Activated CD4-positive, alpha-beta T cell treated with anti-CD3 and anti-CD28 coated beads, Interleukin-2, Interleukin-6, amounts not matched to agents 100 ng/mL and 50 ng/mL, durations not matched to agents 16 hours and 8 hours (primary cell): ENCODE results near the gene SOX6.

Experiments
- DNase-seq: peaks from one replicate; pipeline ENCODE4 v3.0.0-alpha.2; 2020

Gene SOX6

GRCh38 chr11:16312233-16312765 lies 44.0 kb downstream of the SOX6 start:
- DNase-seq: no peak

DNA sequence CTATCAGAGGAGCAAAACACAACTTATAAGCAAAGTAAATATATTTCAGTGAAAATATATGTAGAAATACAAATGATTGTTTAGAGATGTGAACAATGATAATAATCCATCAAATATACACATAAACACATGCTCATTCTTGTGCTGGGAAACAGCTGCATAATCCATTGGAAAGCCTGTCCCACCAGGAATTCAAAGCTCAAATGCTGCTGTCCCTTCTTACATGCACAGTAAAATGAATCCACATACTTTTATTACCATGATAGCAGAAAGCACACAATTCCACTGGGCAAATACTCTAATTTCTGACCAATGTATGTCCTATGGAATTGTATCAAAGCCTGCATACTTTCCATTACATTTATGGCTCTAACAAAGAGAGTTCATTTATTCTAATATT lies 44.5 kb downstream of the SOX6 start:
- DNase-seq: no peak

DNA sequence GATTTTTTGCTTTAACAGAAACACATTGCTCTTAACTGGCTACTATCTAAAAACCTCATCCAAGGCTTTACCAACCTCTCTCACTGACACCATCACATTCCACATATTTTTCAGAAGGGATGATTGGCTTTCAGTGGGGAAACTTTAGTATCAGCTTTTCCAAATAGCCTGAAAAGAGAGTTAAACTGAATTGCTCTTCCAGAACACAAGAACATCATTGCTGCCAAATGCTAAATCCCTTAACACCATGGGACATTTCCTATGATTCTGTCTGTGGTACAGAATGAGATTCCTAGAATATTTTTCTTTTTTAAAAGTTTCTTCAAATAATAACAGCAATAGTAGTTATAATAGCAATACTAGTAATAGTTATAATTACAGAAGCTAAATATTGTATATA lies 45.4 kb downstream of the SOX6 start:
- DNase-seq: no peak

- DNase-seq: no peak
Measured at GRCh38 chr11:16309226-16309625, 47.1 kb downstream of the SOX6 start.

GRCh38 chr11:16301462-16301861 lies 54.9 kb downstream of the SOX6 start:
- DNase-seq: no peak

DNA sequence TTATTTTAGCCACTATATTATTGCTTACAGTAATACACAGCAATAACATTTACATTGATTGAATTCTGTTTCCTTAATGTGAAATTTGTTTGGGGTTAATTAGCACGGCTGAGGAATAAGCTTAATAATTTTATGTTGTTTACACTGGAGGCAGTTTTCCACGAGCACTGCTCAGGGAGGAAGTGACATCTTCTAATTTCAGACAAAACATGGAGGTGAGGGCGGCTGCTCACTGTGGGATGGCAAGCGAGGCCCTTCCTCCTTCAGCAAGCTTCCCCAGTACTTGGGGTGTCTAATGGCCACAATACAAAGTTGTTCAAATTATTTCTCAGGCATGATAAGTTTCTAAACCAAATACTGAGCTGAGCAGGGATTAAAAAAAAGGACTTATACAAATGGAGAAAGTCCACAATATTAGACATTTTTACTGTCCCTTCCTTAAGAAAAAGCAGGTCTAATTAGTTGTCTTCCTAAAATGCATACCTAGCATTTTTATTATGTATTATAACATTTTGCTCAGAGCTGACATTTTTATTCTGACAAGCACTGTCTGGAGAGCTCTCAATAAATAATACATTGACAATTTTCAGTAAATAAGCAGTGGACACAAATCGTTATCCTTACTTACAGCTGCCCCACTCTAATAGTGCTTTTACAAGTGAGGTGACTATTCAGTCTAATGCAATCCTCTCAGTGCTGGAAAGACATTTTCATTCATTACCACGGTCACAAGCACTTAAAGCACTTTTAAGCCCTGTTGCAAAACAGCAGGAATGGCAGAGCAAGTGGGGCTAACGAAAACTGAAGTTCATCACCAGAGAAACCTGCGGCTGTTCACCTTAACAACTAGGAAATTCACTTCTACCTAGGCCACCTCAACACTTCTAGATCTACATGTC lies 56.2 kb downstream of the SOX6 start:
- DNase-seq: no peak

GRCh38 chr11:16299390-16299789 lies 57.0 kb downstream of the SOX6 start:
- DNase-seq: no peak

- DNase-seq: no peak
Measured at GRCh38 chr11:16297332-16297731, 59.0 kb downstream of the SOX6 start.

GRCh38 chr11:16296273-16296672 lies 60.1 kb downstream of the SOX6 start:
- no peak for DNase-seq

GRCh38 chr11:16295592-16295991 lies 60.8 kb downstream of the SOX6 start:
- no peak for DNase-seq

- no peak for DNase-seq
Measured at GRCh38 chr11:16293204-16293681, 63.1 kb downstream of the SOX6 start.

DNA sequence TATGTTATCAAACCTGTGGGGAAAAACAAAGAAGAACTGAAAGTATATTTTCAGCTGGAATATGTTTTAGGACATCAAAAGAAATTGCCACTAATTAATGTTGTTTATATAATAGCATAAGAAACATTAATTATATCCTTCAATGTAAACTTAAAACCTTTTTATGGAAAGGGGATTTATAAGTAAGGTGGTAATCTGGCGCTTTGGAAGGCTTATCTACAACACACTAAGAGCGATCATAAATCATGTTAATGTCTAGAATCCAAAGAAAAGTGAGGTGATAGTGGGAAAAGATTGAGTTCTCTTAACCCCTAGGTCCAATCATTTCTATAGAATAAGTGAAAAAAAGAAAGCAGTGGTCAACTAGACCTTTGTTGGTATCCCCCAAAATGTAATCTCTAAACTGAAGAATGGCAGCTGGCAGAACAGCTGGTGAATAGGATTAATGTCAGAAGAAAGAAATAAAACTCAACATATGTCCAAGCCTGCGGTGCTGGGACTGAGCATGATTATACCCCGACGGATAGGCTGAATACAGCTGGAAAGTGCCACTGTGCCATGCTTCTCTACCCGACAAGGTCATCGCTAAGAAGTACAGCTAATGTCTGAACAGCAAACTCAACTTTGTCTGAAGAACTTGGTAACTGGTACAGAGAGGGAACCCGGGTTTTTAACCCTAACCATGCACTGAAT lies 64.0 kb downstream of the SOX6 start:
- no peak for DNase-seq

GRCh38 chr11:16291729-16292128 lies 64.6 kb downstream of the SOX6 start:
- DNase-seq: no peak

DNA sequence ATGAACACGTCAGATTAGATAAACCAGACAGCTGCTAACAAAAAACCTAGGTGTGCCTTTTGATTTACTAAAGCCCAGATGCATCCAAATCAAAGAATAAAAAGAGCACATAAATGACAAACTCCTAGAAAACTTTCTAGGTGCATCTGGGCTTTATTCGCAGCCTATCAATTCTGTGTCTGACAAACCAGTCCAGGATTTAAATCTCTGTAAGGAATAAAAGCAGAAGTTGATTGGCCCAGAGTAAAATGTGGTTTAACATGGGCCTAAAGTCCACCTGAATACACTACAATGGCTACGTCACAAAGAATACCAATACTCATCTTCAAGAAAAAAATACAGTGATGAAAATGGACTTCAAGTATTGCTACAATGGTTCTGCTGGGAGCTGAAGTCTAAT lies 66.8 kb downstream of the SOX6 start:
- no peak for DNase-seq

DNA sequence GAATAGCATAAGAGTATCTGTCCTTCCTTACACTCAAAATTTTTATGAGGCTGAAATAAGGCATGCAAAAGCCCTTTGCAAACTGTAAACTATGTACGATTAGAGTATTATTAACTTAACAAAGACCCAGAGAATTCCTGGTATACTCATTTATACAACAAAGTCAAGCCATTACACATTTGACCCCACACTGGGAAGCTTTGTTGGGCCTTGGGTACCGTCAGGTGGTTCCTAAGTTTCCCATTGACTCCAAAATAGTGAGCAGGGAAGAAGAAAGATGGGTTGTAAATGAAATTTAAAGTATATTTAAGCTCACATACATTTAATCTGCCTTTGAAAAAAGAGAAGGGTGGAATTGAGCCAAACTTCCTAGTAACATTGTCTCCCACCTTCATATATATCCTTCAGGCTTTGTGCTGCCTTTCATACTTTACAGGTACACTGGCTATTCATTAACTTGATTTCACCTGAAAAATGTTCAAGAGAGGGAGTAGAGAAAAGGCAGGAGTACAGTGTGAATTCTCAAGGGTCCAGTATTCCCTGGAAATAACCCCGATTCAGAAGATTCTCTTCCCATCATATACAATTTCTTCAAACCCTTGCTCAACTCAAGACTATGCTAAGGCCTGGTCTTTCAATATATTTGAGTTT lies 68.6 kb downstream of the SOX6 start:
- no peak for DNase-seq

GRCh38 chr11:16286095-16286494 lies 70.3 kb downstream of the SOX6 start:
- DNase-seq: no peak

GRCh38 chr11:16280256-16280682 lies 76.1 kb downstream of the SOX6 start:
- DNase-seq: no peak

GRCh38 chr11:16279524-16279923 lies 76.8 kb downstream of the SOX6 start:
- no peak for DNase-seq

- no peak for DNase-seq
Measured at GRCh38 chr11:16278979-16279378, 77.4 kb downstream of the SOX6 start.

- DNase-seq: no peak
Measured at GRCh38 chr11:16278273-16278672, 78.1 kb downstream of the SOX6 start.

DNA sequence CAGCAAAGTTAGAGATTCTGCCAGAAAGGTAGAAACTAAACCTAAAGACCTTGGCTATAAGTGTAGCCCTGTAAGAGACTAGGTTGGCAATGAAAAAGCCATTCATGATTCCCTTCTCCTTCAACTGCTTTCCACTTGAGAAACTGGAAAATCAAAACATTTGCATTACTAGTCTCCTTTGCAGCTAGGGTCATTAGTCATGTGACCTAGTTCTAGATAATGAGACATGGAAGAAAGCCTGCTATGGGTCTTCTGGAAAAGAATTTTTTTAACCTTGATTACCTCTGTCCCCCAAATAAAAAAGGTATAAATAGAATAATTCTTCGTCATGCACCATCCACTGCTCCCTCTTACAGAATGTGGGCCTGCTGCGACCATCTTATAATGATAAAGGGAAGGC lies 80.1 kb downstream of the SOX6 start:
- DNase-seq: no peak

GRCh38 chr11:16271258-16271657 lies 85.1 kb downstream of the SOX6 start:
- DNase-seq: no peak

- DNase-seq: no peak
Measured at GRCh38 chr11:16266021-16266420, 90.3 kb downstream of the SOX6 start.
